ENCODE measurements around the gene ACTRT2. TPM values are rescaled to one million over a fixed set of nuclear protein-coding genes. Genes with fewer than 3 reads are reported as not detected.

ACTRT2 gene
- polyA plus RNA-seq, 1 donor (not counting 4 experiments of a cell fraction or from before 2014, with no cell fraction given) = not detected

GRCh38 chr1:3062616-3063378 lies 41.5 kb downstream of the ACTRT2 start:
- FAIRE-seq (no peak), DNase-seq (ENCODE audit: low read depth, low spot score) (no peak)
- Histone ChIP-seq H3K4me1 (ENCODE audit: control insufficient read depth, extremely low read depth, insufficient read depth, low read length) (no peaks in the 10 kb centered on the region), H4K20me1 (ENCODE audit: control insufficient read depth, extremely low read depth, insufficient read depth, low read length) (no peaks in the 10 kb centered on the region), H3K27ac (ENCODE audit: control insufficient read depth, insufficient read depth, low read length) (no peak overlapping the region), H3K27me3 (ENCODE audit: control insufficient read depth, extremely low read depth, insufficient read depth, low read length) (peaks cover 63% of the 10 kb centered on the region), H3K9ac (ENCODE audit: control insufficient read depth, extremely low read depth, insufficient read depth, low read length) (no peak overlapping the region), H3K36me3 (ENCODE audit: control insufficient read depth in 2 of 2, extremely low read depth in 1 of 2, insufficient read depth in 2 of 2, low read length in 2 of 2) (no peaks in the 10 kb centered on the region), H2AFZ (ENCODE audit: control insufficient read depth, low read length) (no peak overlapping the region), H3K9me3 (ENCODE audit: control insufficient read depth, low read depth, low read length) (no peaks in the 10 kb centered on the region), H3K4me3 (ENCODE audit: control insufficient read depth in 2 of 3, extremely low read depth in 1 of 3, insufficient read depth in 2 of 3, low read depth in 1 of 3, low read length in 3 of 3) (no peak overlapping the region), H3K9me1 (ENCODE audit: control insufficient read depth, extremely low read depth, insufficient read depth, low read length) (no peaks in the 10 kb centered on the region), H3K79me2 (ENCODE audit: control insufficient read depth, insufficient read depth, low read length) (no peaks in the 10 kb centered on the region), H3K4me2 (ENCODE audit: control insufficient read depth, extremely low read depth, insufficient read depth, low read depth, low read length) (no peak overlapping the region)
- TF ChIP-seq, protein P1, sequence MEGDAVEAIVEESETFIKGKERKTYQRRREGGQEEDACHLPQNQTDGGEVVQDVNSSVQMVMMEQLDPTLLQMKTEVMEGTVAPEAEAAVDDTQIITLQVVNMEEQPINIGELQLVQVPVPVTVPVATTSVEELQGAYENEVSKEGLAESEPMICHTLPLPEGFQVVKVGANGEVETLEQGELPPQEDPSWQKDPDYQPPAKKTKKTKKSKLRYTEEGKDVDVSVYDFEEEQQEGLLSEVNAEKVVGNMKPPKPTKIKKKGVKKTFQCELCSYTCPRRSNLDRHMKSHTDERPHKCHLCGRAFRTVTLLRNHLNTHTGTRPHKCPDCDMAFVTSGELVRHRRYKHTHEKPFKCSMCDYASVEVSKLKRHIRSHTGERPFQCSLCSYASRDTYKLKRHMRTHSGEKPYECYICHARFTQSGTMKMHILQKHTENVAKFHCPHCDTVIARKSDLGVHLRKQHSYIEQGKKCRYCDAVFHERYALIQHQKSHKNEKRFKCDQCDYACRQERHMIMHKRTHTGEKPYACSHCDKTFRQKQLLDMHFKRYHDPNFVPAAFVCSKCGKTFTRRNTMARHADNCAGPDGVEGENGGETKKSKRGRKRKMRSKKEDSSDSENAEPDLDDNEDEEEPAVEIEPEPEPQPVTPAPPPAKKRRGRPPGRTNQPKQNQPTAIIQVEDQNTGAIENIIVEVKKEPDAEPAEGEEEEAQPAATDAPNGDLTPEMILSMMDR (optimal IDR thresholded peaks at IDR 0.05 in 1 of 3, IDR thresholded peaks at IDR 0.05 in 1 of 3, conservative IDR thresholded peaks at IDR 0.05 in 1 of 3; ENCODE audit: extremely low read depth in 1 of 3, insufficient read depth in 2 of 3, low read length in 3 of 3) = no peak
- no peak for TF ChIP-seq EZH2 (IDR thresholded peaks at IDR 0.05; ENCODE audit: low read length)
- dilution Hi-C loops (cut with MboI; ENCODE audit: extremely low pct_ligation_motif_present, low sequenced_read_pairs) = no loop called here

- Histone ChIP-seq H2AFZ (ENCODE audit: control insufficient read depth, low read length) (no peak overlapping the region), H3K4me2 (ENCODE audit: control insufficient read depth, extremely low read depth, insufficient read depth, low read depth, low read length) (no peak overlapping the region), H3K36me3 (ENCODE audit: control insufficient read depth in 2 of 2, extremely low read depth in 1 of 2, insufficient read depth in 2 of 2, low read length in 2 of 2) (no peaks in the 10 kb centered on the region), H3K9me3 (ENCODE audit: control insufficient read depth, low read depth, low read length) (no peaks in the 10 kb centered on the region), H3K27ac (ENCODE audit: control insufficient read depth, insufficient read depth, low read length) (no peak overlapping the region), H3K4me3 (ENCODE audit: control insufficient read depth in 2 of 3, extremely low read depth in 1 of 3, insufficient read depth in 2 of 3, low read depth in 1 of 3, low read length in 3 of 3) (no peak overlapping the region), H3K27me3 (ENCODE audit: control insufficient read depth, extremely low read depth, insufficient read depth, low read length) (peaks cover 70% of the 10 kb centered on the region), H3K4me1 (ENCODE audit: control insufficient read depth, extremely low read depth, insufficient read depth, low read length) (no peaks in the 10 kb centered on the region), H3K79me2 (ENCODE audit: control insufficient read depth, insufficient read depth, low read length) (no peaks in the 10 kb centered on the region), H4K20me1 (ENCODE audit: control insufficient read depth, extremely low read depth, insufficient read depth, low read length) (no peaks in the 10 kb centered on the region), H3K9me1 (ENCODE audit: control insufficient read depth, extremely low read depth, insufficient read depth, low read length) (no peaks in the 10 kb centered on the region), H3K9ac (ENCODE audit: control insufficient read depth, extremely low read depth, insufficient read depth, low read length) (no peak overlapping the region)
- TF ChIP-seq EZH2 (IDR thresholded peaks at IDR 0.05; ENCODE audit: low read length) = peak; percentile 75
- TF ChIP-seq, protein P1 (optimal IDR thresholded peaks at IDR 0.05 in 1 of 3, IDR thresholded peaks at IDR 0.05 in 1 of 3, conservative IDR thresholded peaks at IDR 0.05 in 1 of 3; ENCODE audit: extremely low read depth in 1 of 3, insufficient read depth in 2 of 3, low read length in 3 of 3) = no peak
- dilution Hi-C loops (cut with MboI; ENCODE audit: extremely low pct_ligation_motif_present, low sequenced_read_pairs) = no loop called here
- FAIRE-seq = no peak
- no peak for DNase-seq (ENCODE audit: low read depth, low spot score)
These were observed 42.4 kb downstream of the ACTRT2 start for GRCh38 chr1:3063379-3064295.
